ENCODE data around the gene GALNT3. TPM values are rescaled to one million over a fixed set of nuclear protein-coding genes. Genes with fewer than 3 reads are reported as not detected.

GALNT3 gene
- total RNA-seq: under 1 TPM; 0.35 to 0.39 TPM
- long read RNA-seq: 0 reads

DNA sequence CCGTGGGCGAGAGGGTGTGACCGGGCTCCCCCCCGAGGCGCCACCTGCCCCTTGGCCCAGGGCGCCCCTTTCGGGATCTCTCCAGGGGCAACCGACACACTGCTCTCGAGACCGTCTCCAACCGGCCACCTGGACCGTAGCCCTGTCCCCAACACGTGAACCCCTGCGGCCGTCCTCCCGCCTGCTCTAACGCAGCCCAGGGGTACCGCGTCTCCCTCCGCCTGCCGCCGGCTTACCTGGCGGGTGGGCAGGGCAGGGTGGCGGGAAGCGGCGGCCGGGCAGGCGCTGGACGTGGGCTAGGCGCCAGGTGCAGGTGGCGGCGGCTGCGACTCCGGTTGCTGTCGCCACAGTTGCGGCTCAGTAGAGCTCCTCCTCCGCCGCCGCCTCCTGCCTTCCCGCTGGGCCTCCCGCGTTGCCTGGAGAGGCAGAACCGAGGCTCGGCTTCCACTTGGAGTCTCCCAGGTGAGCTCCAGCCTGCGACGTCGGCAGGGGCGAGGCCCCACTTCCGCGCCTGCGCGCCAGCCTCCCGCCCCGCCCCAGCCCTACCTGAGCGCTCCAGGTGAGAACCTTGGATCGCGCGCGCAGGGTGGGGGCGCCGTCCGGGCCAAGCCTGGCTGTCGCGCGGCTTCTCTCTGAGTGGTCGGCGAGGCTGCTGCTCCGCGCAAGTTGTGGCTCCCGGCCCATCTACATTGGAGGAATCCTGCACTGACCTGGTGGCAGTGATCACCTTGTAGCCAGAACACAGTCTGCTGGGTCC is at the start of gene GALNT3:
TSS of gene GALNT3 (minus strand) at position 469 of the 757 bp plus-strand sequence. CDS start 23,547 bp downstream, outside the sequence.
- DNase-seq: peak; percentile 24
- peak; percentile 64 to 73 for ATAC-seq
- intact Hi-C loops (cut with DNase I): no loop called here

DNA sequence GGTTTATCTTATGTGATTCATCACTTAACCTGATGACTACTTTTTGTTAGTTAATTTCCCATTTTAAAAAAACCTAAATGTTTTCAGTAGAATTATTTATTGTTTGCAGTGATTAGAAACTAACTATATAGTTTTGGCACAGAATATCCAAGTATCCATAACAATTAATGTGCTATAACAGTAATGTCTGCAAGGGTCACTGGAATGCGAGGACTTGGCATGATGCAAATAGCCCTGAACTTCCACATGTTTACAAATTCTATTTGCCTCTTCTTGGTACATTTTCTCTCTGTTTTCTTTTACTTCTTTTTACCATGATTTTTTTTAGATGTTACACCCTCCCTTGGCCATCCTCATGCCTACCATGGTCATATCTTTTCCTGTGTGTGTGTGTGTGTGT is 49.3 kb upstream of the GALNT3 start:
- DNase-seq: no peak
- intact Hi-C loops (cut with DNase I): no loop called here
- no peak for ATAC-seq

DNA sequence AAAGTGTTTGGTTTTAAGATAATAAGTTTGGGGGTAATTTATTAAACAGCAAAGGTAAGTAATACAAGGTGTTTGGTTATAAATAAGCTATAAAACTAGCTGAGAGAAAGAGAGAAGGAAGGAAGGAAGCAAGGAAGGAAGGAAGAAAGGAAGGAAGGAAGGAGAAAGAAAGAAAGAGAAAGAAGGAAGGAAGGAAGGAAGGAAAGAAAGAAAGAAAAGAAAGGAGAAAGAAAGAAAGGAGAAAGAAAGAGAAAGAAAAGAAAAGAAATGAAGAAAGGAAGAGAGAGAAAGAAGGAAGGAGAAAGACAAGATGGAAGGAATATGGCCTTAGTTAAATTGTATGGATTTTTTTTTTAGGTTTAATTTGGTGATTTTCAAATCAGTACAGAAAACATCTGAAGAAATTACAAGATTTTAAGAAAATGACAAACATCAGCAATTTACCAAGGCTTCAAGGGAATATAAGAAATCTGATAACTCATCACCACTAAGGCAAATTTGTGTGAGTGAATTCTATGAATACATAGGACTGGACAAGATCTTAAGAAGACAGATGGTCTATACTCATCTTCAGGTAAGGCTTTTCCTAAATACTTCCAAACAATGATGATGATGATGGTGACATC is 46.4 kb upstream of the GALNT3 start:
- ATAC-seq: no peak
- intact Hi-C loops (cut with DNase I): no loop called here
- DNase-seq: no peak

DNA sequence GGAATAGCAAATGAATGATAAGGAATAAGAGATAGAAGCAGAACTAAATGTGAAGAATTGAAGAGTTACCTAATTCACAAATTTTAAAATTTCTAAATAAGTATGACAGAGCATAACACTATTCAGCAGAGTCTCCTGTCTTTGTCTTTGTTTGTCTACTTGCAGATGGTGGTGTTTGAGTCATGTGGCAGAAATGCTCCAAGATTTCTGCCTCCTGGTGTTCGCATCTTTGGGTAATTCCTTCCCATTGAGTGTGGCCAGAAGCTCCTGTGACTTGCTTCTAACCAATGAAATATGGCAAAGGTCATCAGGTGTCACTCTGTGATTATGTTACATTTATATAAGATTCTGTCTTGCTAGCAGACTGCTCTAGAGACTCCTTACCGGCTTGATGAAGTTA is 45.6 kb upstream of the GALNT3 start:
- ATAC-seq (no peak), DNase-seq (no peak)
- intact Hi-C loops (cut with DNase I): no loop called here

DNA sequence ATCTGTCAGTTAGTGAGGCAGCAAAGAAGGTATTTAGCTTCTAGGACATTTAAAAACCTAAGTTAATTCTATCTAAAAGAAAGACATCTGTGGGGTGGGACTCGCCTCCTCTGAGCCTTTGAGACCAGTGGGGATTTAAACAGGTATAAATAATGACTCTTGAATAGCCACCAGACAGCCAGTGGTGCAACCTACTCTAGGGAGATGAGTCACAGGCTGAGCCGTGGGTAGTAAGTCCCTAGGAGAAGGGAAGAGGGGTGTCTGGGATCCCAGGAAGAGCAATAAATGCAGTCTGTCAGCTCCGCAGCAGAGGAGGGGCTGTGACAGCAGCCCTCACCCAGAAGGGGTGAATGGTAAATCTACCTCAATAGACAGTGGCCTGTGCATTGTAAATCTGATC is 43.1 kb upstream of the GALNT3 start:
- no peak for DNase-seq
- ATAC-seq: no peak
- intact Hi-C loops (cut with DNase I): no loop called here

DNA sequence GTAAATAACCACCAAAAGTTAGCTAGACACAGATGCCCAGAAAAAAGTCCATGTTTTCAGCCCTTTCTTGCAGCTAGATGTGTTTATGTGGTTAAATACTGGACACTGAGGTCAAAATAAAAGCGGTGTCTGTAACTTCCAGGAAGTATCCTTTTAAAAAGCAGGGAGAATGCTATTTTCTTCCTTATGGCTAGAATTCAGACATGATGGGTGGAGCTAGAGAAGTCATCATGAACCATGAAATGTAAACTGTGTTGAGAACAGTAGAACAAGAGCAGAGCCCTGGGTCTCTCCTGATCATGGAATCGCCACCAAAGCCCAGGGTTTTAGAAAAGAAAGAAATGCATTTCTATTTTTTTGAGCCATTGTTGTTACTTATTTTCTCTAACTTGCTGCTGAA is 41.3 kb upstream of the GALNT3 start:
- no peak for DNase-seq
- ATAC-seq: no peak
- intact Hi-C loops (cut with DNase I): no loop called here

DNA sequence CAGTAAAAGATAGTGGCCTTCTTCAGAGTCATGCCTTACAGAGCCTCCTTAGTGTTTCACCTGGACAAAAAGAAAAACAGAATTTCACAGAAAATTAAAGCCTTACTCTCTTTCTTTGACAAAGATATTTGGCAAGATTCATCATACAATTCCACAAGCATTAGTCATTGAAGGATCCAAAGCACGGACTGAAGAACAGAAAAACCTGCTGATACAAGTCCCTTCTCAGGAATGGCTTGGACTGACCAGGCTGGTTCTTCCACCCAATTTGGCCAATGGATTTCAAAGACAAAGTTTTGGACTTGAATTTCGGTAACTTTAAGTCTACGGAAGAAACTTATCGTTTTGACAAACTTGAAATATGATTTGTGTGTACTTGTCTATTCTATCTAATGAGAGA is 39.1 kb upstream of the GALNT3 start:
- peak in 1 of 2 donors; percentile 47 for ATAC-seq
- intact Hi-C loops (cut with DNase I): no loop called here
- no peak for DNase-seq

DNA sequence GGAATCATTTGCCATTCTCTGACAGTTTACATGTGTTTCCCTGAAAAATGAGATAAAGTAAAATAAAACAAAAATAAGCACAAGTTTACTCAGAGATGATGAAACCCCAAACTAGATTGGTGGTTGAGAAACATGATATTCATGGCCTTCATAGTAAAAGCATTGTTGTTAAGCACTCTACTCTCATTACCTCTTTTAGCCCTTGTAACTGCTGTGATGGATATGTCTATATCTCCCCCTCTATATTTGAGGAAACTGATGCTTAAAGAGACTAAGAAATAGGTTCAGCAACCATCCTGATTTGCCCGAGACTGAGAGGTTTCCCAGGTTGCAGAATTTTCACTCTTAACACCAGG is 33.9 kb upstream of the GALNT3 start:
- DNase-seq (no peak), ATAC-seq (no peak)
- intact Hi-C loops (cut with DNase I): no loop called here

DNA sequence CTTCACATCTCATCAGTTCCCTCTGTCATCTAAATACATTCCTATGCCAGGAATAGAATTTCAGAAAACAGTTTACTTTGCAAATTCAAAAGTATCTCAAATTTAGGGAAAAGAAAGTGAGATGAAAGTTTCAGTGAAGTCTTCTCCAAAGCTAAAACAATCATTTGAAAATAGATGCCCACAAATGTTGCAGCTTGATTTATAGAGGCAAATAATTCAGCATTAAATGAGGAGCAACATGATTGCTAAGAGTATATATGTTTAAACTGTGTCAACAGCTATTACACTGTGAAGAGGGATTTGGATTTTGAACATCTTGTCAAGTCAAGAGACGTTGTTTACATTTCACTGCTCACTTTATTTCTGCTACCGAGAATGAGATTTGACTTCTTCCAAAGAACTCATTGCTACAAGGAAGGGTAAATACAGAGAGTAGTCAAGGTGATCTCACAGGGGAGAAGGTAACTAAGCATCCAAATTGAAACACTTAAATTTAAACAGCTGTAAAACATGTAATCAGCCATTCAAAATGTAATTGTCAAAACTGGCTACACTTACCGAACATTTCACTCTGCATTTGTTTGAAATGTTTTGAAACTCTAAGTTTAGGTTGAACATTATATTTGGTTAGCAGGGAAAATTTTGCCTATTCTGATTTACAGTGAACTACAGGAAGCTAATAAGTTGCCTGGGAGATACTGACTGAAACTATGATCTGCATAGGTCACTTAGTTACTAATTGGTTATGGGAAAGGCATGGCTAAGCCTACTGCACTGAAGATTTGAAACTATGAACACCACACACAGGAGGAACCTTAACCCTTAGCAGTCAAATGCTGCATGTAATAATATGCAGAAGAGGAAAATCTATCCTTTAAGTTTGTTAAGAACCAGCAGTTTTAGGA is 33.2 kb upstream of the GALNT3 start:
- intact Hi-C loops (cut with DNase I): no loop called here
- no peak for DNase-seq
- ATAC-seq: no peak

DNA sequence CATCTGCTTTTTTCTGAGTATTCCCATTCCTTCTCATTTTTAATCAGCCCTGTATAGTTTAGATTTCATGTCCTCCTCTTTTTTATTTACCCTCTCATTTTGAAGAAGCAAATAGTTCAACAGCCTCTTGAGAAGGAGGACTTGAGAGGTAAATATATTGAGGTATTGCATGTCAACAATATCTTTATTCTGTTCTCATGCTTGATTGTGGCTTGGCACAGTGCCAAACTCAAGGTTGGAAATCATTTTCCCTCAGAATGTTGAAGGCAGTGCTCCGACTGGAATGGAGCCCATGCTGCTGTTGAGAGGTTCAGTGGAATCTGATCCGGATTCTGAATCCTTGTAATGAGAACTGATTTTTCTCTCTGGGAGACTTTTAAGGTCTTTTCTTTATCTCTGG is 31.0 kb upstream of the GALNT3 start:
- intact Hi-C loops (cut with DNase I): no loop called here
- DNase-seq (no peak), ATAC-seq (no peak)

DNA sequence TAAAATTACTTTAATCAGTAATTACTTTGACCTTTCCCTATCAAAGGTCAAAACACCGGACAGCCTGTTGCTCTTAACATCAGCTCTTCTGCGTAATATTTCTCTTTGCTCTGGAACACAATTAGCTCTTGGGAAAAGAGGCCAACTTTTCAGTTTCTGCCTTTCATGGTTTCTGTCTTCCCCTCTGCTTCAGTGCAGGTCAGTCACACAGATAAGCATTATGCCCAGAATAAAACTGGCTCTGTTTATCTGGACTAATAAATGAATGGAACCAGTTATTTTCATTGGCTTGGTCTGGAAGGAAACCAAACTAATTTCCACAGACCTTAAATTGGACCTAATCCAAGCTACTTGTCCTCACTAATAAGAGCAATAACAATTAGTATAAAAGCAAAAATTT is 26.2 kb upstream of the GALNT3 start:
- no peak for DNase-seq
- intact Hi-C loops (cut with DNase I): no loop called here
- peak in 1 of 2 donors; percentile 27 for ATAC-seq

DNA sequence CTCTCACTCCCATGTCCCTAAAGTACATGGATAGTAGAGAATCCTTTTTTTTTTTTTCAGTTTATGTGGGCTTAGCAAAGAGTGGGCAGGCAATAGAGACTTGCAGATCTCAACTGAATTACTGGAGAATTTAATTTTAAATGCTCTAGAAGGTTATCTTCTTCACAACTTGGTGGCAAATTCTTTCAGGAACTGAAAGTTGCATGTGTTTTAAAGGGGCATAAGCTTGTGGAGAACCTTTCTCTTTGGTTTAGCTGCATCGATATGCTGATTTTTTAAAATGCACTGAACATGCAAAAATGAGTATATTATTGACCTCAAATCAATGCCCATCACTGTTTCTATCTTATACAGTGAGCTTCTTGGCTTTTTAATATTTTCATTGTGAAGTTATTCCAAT is 24.9 kb upstream of the GALNT3 start:
- no peak for ATAC-seq
- DNase-seq: no peak
- intact Hi-C loops (cut with DNase I): no loop called here

DNA sequence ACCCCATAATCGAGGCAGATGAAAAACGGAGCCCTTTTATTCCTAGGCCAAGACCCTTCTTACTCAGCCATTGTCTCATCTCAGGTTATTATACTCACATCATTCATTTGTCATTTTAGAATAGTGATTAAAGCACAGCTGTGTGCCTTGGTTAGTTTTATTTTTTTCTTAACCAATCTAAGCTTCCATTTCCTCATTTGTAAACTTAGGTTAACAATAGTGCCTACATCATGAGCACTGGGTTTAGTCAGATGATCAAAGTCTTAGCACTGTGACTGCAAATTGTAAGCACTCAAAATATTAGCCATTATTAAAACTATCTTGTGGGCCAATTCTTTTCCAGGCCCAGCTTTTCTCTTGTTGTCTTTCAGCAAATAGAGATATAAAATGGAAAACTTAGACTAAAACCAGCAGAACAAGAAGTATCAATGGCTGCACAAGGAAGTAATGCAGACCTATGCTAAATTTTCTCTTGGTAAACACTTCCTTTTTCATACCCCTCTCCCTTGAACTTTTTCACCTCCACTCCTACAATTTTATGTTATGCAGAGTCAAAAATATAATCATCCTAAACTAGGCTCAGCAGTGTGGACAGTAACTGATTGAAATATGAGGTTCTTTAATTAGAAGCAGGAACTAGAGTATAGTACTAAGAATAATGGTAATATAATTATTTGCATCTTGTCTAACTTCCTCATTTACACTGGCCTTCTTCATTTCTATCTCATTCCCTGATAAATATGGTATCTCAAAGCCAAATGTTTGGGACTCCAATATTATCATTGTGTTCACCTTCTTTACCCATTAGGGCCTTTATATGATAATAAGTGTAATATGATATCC is 21.5 kb upstream of the GALNT3 start:
- no peak for ATAC-seq
- intact Hi-C loops (cut with DNase I): no loop called here

DNA sequence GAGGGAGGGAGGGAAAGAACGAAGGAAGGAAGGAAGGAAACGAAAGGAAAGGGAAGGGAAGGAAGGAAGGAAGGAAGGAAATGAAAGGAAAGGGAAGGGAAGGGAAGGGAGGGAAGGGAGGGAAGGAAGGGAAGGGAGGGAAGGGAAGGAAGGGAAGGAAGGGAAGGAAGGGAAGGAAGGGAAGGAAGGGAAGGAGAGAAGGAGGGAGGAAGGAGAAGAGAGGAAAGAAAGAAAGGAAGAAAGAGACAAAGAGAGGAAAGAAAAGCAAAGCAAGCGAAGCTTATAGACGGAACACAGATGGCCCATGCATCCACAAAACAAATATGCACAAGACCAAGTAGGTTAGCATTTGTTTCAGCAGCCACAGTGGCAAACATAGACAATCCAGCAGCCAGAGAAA is 20.4 kb upstream of the GALNT3 start:
- intact Hi-C loops (cut with DNase I): no loop called here
- no peak for ATAC-seq
- no peak for DNase-seq

More for the DNA sequence above, 21.5 kb upstream of the GALNT3 start:
- DNase-seq: no peak

DNA sequence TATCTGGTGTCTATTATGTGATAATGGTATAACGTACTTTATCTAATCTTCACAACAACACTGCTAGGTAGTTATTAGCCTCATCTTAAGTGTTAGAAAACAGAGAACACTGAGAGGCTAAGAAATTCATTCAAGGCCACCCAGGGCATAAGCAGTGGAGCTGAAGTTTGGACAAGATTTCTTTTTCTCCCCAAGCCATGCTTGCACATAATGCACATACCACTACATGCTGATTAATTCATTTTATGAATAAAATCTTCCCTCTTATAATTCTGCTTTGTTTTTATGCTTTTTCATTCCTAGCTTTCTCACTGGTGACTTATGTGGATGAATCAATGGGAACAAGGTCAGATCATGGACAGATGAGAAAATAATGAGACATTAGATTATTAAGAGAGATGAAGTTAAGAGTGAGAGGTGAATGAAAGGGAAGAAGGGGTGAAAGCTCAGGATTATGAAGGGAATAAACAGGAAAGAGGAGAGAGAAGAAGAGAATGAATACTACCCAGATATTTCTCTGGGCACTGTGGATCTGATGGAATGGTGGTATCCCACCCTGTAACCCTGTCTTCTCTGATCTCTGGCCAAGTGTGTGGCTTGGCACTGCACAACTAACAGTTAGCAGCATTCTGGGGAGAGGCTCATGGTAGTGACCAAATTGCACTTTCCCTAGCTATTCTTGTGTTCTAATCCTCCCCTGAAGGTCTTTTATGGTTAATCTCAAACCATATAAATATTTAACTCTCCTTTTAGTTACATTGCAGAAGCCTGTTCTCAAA is 17.7 kb upstream of the GALNT3 start:
- DNase-seq: no peak
- ATAC-seq: no peak
- intact Hi-C loops (cut with DNase I): no loop called here

DNA sequence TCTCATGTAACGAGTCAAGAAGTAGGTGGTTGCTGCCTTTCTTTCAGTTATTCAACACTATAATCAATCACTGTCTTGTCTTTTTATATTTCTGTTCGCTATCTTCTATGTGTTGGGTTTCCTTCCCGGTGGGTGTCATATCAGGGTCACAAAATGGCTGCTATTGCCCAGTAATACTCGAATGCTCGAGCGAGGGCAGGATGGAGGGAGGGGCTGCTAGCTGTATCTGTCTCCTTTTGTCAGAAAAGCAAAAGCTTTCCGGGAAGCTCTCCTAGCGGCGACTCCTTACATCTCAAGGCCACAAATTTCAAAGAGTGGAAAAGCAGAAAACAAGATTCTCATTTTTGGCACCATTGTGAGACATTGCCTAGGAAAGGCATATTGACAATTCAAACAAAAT is 16.4 kb upstream of the GALNT3 start:
- ATAC-seq: no peak
- intact Hi-C loops (cut with DNase I): no loop called here
- DNase-seq: no peak

DNA sequence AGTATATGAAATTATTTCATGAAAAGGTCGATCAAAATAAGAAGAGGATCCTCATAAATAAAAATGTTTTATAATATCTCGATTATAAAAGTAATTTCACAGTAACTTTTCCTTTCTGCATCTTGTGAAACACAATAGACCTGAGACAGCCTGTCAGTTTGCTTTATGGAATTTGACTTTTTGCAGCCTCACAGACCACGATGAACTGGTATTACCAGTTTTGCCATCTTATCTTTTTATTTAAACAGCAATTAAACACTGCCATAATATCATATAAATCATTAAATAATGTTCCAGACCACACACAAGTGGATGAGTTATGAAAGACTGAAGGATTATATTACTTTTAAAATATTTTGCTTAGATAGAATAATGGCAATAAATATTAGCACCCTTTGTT is 10.7 kb upstream of the GALNT3 start:
- intact Hi-C loops (cut with DNase I): no loop called here
- no peak for ATAC-seq
- no peak for DNase-seq

DNA sequence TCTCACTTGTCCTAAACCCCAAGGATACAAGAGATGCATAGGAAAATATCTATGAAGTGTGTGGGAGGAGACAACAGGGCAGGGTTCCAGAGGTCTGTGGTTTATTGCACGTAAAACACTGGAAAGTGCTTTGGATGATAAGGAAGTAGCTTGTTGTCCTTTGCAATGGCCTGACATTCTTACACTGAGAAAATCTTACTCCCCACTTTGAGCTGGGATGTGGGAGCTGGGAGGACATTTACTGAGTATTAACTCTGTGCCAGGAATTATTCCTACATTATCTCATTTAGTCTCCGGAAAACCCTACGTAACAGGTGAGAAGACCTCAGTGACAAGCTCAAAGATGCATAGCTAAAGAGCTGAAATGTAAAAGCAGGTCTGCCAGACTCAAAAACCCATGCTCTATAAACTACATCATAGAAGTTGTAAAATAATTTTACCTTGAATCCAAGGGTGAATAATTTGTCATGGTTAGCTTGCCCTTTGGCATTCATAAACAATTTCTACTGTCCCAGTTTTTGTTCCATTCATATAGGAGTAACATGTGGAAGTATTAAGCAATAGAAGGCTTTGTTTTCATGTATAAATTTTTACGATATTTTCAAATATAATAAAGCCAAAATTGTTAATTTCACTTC is 9.2 kb upstream of the GALNT3 start:
- ATAC-seq (no peak), DNase-seq (no peak)
- intact Hi-C loops (cut with DNase I): no loop called here
